ENCODE measurements around the gene ATP7B. TPM values are rescaled to one million over a fixed set of nuclear protein-coding genes. Genes with fewer than 3 reads are reported as not detected.
"Not testable (repeated sequence)": the region's sequence is repeated elsewhere in the genome, so short reads cannot be mapped to it uniquely, and the experiment has no call there.

Gene ATP7B
- total RNA-seq, 1 donor from 2014 or later: 19.3 TPM

DNA sequence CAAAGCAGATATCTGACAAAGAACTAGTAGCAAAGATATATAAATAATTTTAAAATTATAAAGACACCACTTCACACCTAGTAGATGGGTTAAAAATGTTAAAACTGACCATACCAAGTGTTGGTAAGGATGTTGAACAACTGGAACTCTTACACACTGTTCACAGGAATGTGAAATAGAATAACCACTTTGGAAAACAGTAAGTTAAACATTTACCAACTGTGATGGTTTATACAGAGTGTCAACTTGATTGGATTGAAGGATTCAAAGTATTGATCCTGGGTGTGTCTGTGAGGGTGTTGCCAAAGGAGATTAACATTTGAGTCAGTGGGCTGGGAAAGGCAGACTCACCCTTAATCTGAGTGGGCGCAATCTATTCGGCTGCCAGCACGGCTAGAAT is 32.4 kb upstream of the ATP7B start:
- no peak for DNase-seq (ENCODE audit: low spot score)
- Mint-ChIP-seq H3K36me3 (ENCODE audit: low read depth, unreplicated experiment) (no peaks in the 10 kb centered on the region), H3K4me3 (ENCODE audit: unreplicated experiment) (no peak overlapping the region), H3K27ac (ENCODE audit: unreplicated experiment) (no peak overlapping the region), H3K27me3 (ENCODE audit: unreplicated experiment) (no peaks in the 10 kb centered on the region), H3K4me1 (ENCODE audit: unreplicated experiment) (no peaks in the 10 kb centered on the region), H3K9me3 (ENCODE audit: unreplicated experiment) (no peaks in the 10 kb centered on the region)
- TF ChIP-seq, protein P1, sequence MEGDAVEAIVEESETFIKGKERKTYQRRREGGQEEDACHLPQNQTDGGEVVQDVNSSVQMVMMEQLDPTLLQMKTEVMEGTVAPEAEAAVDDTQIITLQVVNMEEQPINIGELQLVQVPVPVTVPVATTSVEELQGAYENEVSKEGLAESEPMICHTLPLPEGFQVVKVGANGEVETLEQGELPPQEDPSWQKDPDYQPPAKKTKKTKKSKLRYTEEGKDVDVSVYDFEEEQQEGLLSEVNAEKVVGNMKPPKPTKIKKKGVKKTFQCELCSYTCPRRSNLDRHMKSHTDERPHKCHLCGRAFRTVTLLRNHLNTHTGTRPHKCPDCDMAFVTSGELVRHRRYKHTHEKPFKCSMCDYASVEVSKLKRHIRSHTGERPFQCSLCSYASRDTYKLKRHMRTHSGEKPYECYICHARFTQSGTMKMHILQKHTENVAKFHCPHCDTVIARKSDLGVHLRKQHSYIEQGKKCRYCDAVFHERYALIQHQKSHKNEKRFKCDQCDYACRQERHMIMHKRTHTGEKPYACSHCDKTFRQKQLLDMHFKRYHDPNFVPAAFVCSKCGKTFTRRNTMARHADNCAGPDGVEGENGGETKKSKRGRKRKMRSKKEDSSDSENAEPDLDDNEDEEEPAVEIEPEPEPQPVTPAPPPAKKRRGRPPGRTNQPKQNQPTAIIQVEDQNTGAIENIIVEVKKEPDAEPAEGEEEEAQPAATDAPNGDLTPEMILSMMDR (IDR thresholded peaks at IDR 0.05; ENCODE audit: unreplicated experiment): no peak

DNA sequence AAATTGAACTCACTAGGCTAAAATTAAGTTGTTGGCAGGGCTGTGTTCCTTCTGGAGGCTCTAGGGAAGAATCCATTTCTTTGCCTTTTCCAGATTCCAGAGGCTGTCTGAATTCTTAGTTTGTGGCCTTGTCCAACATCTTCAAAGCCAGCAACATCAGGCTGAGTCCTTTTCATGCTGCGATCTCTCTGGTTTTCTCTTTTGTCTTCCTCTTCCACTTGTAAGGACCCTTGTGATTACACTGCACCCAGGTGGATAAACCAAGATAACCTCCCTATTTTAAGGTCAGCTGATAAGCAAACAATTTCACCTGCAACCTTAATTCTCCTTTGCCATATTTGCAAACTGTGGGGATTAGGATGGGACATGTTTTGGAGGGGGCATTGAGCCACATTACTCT is 24.8 kb upstream of the ATP7B start:
- peaks cover 1% of the 10 kb centered on the region for H3K27me3 Mint-ChIP-seq (ENCODE audit: unreplicated experiment)
- peaks cover 10% of the 10 kb centered on the region for H3K4me1 Mint-ChIP-seq (ENCODE audit: unreplicated experiment)
- TF ChIP-seq, protein P1 (IDR thresholded peaks at IDR 0.05; ENCODE audit: unreplicated experiment): no peak
- H3K9me3 Mint-ChIP-seq (ENCODE audit: unreplicated experiment): no peaks in the 10 kb centered on the region
- DNase-seq (ENCODE audit: low spot score): no peak
- no peak overlapping the region for H3K4me3 Mint-ChIP-seq (ENCODE audit: unreplicated experiment)
- peaks cover 4% of the 10 kb centered on the region for H3K36me3 Mint-ChIP-seq (ENCODE audit: low read depth, unreplicated experiment)
- H3K27ac Mint-ChIP-seq (ENCODE audit: unreplicated experiment): no peak overlapping the region

DNA sequence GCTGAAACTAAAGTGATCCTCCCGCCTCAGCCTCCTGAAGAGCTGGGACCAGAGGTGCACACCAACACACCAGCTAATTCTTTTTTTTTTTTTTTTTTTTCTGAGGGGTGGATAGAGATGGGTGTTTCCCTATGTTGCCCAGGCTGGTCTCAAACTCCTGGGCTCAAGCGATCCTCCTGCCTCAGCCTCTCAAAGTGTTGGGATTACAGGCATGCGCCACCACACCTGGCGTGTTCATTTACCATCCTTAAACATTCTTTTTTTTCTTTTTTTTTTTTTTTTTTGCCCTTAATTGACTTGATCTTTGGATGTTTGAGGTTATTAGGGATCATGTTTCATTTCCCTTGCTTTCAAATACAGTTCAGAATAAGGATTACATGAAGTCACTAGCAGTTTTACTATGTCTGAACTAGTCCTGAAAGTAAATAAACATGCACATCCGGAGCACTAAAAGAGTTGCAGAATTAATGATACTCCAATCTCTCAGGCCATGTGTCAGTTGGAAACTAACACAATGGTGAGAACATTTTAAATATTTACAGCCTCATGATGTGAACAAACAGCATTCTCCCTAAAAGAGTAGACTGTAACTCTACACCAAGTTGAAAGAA is 23.5 kb upstream of the ATP7B start:
- Mint-ChIP-seq H3K4me3 (ENCODE audit: unreplicated experiment) (no peak overlapping the region), H3K9me3 (ENCODE audit: unreplicated experiment) (no peaks in the 10 kb centered on the region), H3K4me1 (ENCODE audit: unreplicated experiment) (peaks cover 10% of the 10 kb centered on the region), H3K27me3 (ENCODE audit: unreplicated experiment) (peaks cover 1% of the 10 kb centered on the region), H3K36me3 (ENCODE audit: low read depth, unreplicated experiment) (peaks cover 17% of the 10 kb centered on the region), H3K27ac (ENCODE audit: unreplicated experiment) (no peak overlapping the region)
- TF ChIP-seq, protein P1 (IDR thresholded peaks at IDR 0.05; ENCODE audit: unreplicated experiment): no peak
- no peak for DNase-seq (ENCODE audit: low spot score)

DNA sequence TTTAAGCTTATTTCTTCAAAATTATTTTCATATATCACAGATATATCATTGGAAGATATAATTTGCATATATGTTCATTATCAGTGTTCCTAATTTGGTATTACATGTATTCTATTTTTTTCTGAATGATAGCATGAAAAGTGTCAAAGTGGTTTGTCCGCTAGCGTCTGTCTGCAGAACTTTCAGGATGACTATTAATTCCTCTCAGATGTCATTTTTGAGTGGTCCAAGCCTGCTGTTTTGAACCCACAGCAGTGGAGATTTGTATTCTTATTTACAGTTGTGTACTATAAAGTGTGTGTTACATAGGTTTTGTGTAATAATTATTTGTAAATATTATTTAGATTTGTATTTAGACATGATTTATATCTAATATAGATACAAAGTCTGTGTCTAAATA is 21.8 kb upstream of the ATP7B start:
- DNase-seq (ENCODE audit: low spot score): no peak
- no peaks in the 10 kb centered on the region for H3K27me3 Mint-ChIP-seq (ENCODE audit: unreplicated experiment)
- no peak overlapping the region for H3K27ac Mint-ChIP-seq (ENCODE audit: unreplicated experiment)
- H3K9me3 Mint-ChIP-seq (ENCODE audit: unreplicated experiment): no peaks in the 10 kb centered on the region
- no peak overlapping the region for H3K4me3 Mint-ChIP-seq (ENCODE audit: unreplicated experiment)
- H3K4me1 Mint-ChIP-seq (ENCODE audit: unreplicated experiment): peaks cover 20% of the 10 kb centered on the region
- peaks cover 28% of the 10 kb centered on the region for H3K36me3 Mint-ChIP-seq (ENCODE audit: low read depth, unreplicated experiment)
- TF ChIP-seq, protein P1 (IDR thresholded peaks at IDR 0.05; ENCODE audit: unreplicated experiment): no peak

DNA sequence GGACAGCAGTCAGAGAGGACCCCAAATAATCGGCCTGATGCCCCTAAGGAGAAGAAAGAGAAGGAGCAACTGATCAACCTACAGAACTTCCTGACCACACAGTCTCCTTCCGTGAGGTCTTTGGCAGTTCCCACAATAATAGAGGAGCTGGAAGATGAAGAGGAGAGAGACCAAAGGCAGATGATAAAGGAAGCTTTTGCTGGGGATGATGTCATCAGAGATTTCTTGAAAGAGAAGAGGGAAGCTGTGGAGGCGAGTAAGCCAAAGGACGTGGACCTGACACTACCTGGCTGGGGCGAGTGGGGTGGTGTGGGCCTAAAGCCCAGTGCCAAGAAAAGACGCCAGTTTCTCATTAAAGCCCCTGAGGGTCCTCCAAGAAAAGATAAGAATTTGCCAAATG is 19.2 kb upstream of the ATP7B start:
- H3K4me3 Mint-ChIP-seq (ENCODE audit: unreplicated experiment); DNase-seq (ENCODE audit: low spot score); H3K27me3 Mint-ChIP-seq (ENCODE audit: unreplicated experiment); H3K9me3 Mint-ChIP-seq (ENCODE audit: unreplicated experiment); H3K27ac Mint-ChIP-seq (ENCODE audit: unreplicated experiment): not testable (repeated sequence)
- Mint-ChIP-seq H3K4me1 (ENCODE audit: unreplicated experiment) (peaks cover 20% of the 10 kb centered on the region), H3K36me3 (ENCODE audit: low read depth, unreplicated experiment) (peaks cover 48% of the 10 kb centered on the region)

Measured in endothelial cell (in vitro differentiated cells).